ENCODE results near the gene HDX.

DNA sequence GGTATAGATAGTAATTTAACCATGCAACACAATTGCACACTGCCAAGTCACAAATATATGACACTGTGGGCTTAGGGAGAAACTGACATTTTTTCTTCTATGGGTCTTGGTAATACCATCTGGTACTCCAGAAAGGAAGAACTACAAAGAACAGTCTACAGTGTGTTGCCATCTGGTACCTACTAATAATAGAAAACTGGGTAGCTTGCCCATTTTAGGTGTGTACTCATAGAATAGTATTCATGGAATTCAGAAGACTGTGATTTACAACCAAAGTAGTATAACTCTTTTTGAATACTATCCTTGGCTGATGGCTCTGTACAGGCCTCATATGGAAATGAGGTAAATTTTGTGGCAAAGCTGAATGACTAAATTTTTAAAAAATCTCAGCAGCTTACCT lies 181.6 kb downstream of the HDX start:
- TF ChIP-seq, protein P1, sequence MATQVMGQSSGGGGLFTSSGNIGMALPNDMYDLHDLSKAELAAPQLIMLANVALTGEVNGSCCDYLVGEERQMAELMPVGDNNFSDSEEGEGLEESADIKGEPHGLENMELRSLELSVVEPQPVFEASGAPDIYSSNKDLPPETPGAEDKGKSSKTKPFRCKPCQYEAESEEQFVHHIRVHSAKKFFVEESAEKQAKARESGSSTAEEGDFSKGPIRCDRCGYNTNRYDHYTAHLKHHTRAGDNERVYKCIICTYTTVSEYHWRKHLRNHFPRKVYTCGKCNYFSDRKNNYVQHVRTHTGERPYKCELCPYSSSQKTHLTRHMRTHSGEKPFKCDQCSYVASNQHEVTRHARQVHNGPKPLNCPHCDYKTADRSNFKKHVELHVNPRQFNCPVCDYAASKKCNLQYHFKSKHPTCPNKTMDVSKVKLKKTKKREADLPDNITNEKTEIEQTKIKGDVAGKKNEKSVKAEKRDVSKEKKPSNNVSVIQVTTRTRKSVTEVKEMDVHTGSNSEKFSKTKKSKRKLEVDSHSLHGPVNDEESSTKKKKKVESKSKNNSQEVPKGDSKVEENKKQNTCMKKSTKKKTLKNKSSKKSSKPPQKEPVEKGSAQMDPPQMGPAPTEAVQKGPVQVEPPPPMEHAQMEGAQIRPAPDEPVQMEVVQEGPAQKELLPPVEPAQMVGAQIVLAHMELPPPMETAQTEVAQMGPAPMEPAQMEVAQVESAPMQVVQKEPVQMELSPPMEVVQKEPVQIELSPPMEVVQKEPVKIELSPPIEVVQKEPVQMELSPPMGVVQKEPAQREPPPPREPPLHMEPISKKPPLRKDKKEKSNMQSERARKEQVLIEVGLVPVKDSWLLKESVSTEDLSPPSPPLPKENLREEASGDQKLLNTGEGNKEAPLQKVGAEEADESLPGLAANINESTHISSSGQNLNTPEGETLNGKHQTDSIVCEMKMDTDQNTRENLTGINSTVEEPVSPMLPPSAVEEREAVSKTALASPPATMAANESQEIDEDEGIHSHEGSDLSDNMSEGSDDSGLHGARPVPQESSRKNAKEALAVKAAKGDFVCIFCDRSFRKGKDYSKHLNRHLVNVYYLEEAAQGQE (IDR thresholded peaks at IDR 0.05) = no peak
- no peak for TF ChIP-seq HNF4A (conservative IDR thresholded peaks at IDR 0.05)

Data from liver (tissue), 2 donors.